Measurements from ENCODE around the gene PDXP.

Gene PDXP

DNA sequence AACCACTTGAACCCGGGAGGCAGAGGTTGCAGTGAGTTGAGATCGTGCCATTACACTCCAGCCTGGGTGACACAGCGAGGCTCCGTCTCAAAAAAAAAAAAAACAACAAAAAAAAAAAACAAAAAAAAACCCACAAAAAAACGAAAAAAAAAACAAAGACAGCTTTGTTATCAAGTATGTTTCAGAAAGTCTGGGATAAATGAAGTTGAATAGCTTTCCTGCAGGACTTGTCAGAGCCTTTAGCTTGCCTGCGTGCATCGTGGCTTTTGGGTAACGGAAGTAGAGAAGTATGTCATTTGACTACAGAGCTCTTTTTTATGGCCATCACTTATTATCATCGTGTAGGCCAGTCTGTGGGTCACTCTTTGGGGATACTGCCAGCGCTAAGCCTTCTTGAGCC, 53.0 kb downstream of the PDXP start:
- DNase-seq (ENCODE audit: low read depth) = no peak

DNA sequence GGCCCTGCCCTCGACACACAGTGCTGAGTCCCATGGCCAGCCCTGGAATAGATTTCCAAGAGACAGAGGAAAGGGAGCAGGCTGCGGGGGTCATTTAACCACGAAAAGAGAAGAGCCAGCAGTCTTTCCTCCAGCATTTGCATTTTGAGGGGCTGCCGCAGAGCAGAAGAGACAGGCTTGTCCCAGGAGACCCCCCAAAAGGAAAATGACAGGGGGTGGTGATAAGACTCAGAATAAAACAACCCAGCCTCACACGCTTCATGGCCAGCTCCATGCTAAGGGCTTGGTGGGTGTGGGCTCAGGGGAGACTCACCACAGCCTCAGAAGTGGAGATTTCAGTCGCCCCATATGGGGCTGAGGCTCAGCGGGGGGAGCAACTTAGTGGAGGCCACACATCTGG, 55.2 kb downstream of the PDXP start:
- in situ Hi-C loops (cut with HindIII; ENCODE audit: low sequenced_read_pairs) = no loop called here
- no peak overlapping the region for H3K4me3 ChIP-seq (ENCODE audit: low read depth, low read length)
- TF ChIP-seq, protein P1, sequence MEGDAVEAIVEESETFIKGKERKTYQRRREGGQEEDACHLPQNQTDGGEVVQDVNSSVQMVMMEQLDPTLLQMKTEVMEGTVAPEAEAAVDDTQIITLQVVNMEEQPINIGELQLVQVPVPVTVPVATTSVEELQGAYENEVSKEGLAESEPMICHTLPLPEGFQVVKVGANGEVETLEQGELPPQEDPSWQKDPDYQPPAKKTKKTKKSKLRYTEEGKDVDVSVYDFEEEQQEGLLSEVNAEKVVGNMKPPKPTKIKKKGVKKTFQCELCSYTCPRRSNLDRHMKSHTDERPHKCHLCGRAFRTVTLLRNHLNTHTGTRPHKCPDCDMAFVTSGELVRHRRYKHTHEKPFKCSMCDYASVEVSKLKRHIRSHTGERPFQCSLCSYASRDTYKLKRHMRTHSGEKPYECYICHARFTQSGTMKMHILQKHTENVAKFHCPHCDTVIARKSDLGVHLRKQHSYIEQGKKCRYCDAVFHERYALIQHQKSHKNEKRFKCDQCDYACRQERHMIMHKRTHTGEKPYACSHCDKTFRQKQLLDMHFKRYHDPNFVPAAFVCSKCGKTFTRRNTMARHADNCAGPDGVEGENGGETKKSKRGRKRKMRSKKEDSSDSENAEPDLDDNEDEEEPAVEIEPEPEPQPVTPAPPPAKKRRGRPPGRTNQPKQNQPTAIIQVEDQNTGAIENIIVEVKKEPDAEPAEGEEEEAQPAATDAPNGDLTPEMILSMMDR (IDR thresholded peaks at IDR 0.05; ENCODE audit: low read depth, low read length, missing control alignments) = no peak
- DNase-seq (ENCODE audit: low read depth) = no peak

More for the DNA sequence above, 53.0 kb downstream of the PDXP start:
- TF ChIP-seq, protein P1 (IDR thresholded peaks at IDR 0.05; ENCODE audit: low read depth, low read length, missing control alignments) = no peak
- in situ Hi-C loops (cut with HindIII; ENCODE audit: low sequenced_read_pairs) = no loop called here
- H3K4me3 ChIP-seq (ENCODE audit: low read depth, low read length) = no peak overlapping the region

DNA sequence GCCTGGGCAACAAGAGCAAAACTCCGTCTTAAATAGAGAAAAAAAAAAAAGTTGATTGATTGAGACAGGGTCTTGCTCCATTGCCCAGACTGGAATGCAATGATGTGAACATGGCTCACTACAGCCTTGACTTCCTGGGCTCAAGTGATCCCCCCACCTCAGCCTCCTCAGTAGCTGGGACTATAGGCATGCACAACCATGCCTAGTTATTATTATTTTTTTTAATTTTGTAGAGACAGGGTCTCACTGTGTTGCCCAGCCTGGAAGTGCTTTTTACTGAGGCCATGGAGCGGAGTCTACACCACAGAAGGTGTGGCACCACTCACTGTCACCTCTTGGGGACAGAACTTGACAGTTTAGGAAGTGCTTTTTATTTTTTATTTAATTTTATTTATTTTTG, 56.1 kb downstream of the PDXP start:
- no peak for DNase-seq (ENCODE audit: low read depth)
- in situ Hi-C loops (cut with HindIII; ENCODE audit: low sequenced_read_pairs) = no loop called here
- TF ChIP-seq, protein P1 (IDR thresholded peaks at IDR 0.05; ENCODE audit: low read depth, low read length, missing control alignments) = no peak
- no peak overlapping the region for H3K4me3 ChIP-seq (ENCODE audit: low read depth, low read length)

DNA sequence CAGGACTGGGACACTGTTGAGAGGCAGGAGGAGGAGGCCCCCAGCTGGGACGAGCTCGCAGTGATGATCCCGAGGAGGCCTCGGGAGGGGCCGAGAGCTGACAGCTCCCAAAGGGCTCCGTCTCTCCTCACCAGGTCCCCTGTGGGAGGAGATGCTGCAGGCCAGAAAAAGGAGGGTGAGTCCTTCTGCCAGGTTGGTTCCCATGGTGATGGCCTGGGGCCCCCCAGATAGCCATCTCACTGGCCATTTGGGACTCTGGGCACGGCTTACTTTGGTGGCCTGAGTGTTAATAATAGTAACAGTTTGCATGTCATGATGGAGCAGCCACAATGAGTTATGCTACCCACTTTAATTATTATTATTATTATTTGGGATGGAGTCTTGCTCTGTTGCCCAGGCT, 57.2 kb downstream of the PDXP start:
- in situ Hi-C loops (cut with HindIII; ENCODE audit: low sequenced_read_pairs) = no loop called here

More for the DNA sequence above, 57.2 kb downstream of the PDXP start:
- H3K4me3 ChIP-seq (ENCODE audit: low read depth, low read length) = no peak overlapping the region
- TF ChIP-seq, protein P1 (IDR thresholded peaks at IDR 0.05; ENCODE audit: low read depth, low read length, missing control alignments) = no peak
- no peak for DNase-seq (ENCODE audit: low read depth)

Data from astrocyte of the cerebellum (primary cell).